HG02642 (cell line): Measurements from ENCODE around the gene NUP98.
A peak's percentile ranks its signal among the peaks of the same experiment; 100 is the strongest.

Experiments used
- ATAC-seq: cut with Tn5 transposase; IDR thresholded peaks from one replicate; pipeline ENCODE4 v1.9.1; 2021; ENCODE audit warnings: mild to moderate bottlenecking; ENCODE audit not compliant: unreplicated experiment, poor library complexity

Gene NUP98

GRCh38 chr11:3797329-3798090, at the start of gene NUP98:
Gene NUP98, minus strand, starts transcription at chr11:3797554. Its CDS starts 15,437 bp downstream, at chr11:3782117.
- peak; percentile 94 for ATAC-seq

- ATAC-seq = no peak
Observed at GRCh38 chr11:3845670-3846069, 48.3 kb upstream of the NUP98 start.

GRCh38 chr11:3845246-3845645, 47.9 kb upstream of the NUP98 start:
- ATAC-seq = no peak

- no peak for ATAC-seq
Observed at GRCh38 chr11:3843326-3843725, 46.0 kb upstream of the NUP98 start.

- ATAC-seq = peak; percentile 60
Observed at GRCh38 chr11:3841426-3842350, 44.3 kb upstream of the NUP98 start.

- peak; percentile 55 for ATAC-seq
Observed at GRCh38 chr11:3840870-3841425, 43.6 kb upstream of the NUP98 start, which contains the start of gene RHOG. Gene RHOG, minus strand, starts transcription at chr11:3840959. Its CDS starts 12,821 bp downstream, at chr11:3828138.

- ATAC-seq = peak; percentile 1
Observed at GRCh38 chr11:3840004-3840869, 42.9 kb upstream of the NUP98 start.

GRCh38 chr11:3838504-3838903, 41.1 kb upstream of the NUP98 start:
- ATAC-seq = no peak

GRCh38 chr11:3837793-3838192, 40.4 kb upstream of the NUP98 start:
- ATAC-seq = no peak

GRCh38 chr11:3836903-3837302, 39.5 kb upstream of the NUP98 start:
- no peak for ATAC-seq

GRCh38 chr11:3835751-3836150, 38.4 kb upstream of the NUP98 start:
- no peak for ATAC-seq

GRCh38 chr11:3834664-3835461, 37.5 kb upstream of the NUP98 start:
- no peak for ATAC-seq

GRCh38 chr11:3834349-3834663, 37.0 kb upstream of the NUP98 start:
- no peak for ATAC-seq

GRCh38 chr11:3833449-3833848, 36.1 kb upstream of the NUP98 start:
- ATAC-seq = no peak

- no peak for ATAC-seq
Observed at GRCh38 chr11:3832816-3833215, 35.5 kb upstream of the NUP98 start.

- ATAC-seq = no peak
Observed at GRCh38 chr11:3831378-3832239, 34.3 kb upstream of the NUP98 start.

- no peak for ATAC-seq
Observed at GRCh38 chr11:3830730-3831129, 33.4 kb upstream of the NUP98 start.

- no peak for ATAC-seq
Observed at GRCh38 chr11:3830088-3830487, 32.7 kb upstream of the NUP98 start.
